Caco-2 (cell line): Measurements from ENCODE around the gene ABHD6. TPM values are rescaled to one million over a fixed set of nuclear protein-coding genes. Genes with fewer than 3 reads are reported as not detected.

Experiments used
- BruUV-seq: library from RNA; stranded (reverse); fragments of 400-500 nt; replicated peaks from 2 replicates; lab custom pipeline; 2021; lab: Mats Ljungman, UMichigan
- CTCF ChIA-PET: fragments of 300-600 bp; sonication (Branson Sonifier 250); formaldehyde crosslinking; loops from one replicate; lab custom pipeline; 2022; ENCODE audit warnings: antibody characterized with exemption; lab: Charles Lee
- POLR2A ChIA-PET: fragments of 300-600 bp; sonication (Branson Sonifier 250); formaldehyde crosslinking; loops from one replicate; lab custom pipeline; 2022; ENCODE audit warnings: antibody characterized with exemption; lab: Charles Lee
- DNase-seq, 2 experiments: peaks; one replicate each; pipeline versions ENCODE4 v3.0.0 to v3.0.0-alpha.2; 2020 to 2022
- H3K27me3 ChIP-seq: replicated peaks from 2 replicates; pipeline ENCODE4 v1.6.0; 2011; ENCODE audit warnings: low read length; ENCODE audit not compliant: control insufficient read depth, insufficient read depth
- H3K36me3 ChIP-seq: 2 replicates; pipeline ENCODE4 v1.5.1; 2011; ENCODE audit warnings: low read length; ENCODE audit not compliant: control insufficient read depth, insufficient read depth
- H3K4me1 ChIP-seq: fragments of 250-450 bp; sonication (Bioruptor Pico); 2 replicates; pipeline ENCODE4 v1.5.1; 2020; ENCODE audit warnings: mild to moderate bottlenecking
- H3K4me3 ChIP-seq: 2 replicates; pipeline ENCODE4 v1.5.1; 2011; ENCODE audit warnings: low read depth, mild to moderate bottlenecking, control low read depth, low read length
- H3K9me3 ChIP-seq: fragments of 250-450 bp; sonication (Bioruptor Pico); 2 replicates; pipeline ENCODE4 v1.5.1; 2020; ENCODE audit warnings: mild to moderate bottlenecking, moderate library complexity
- H3K27ac Mint-ChIP-seq: one replicate; pipeline ENCODE4 v1.8.0; 2022; ENCODE audit warnings: mixed read lengths; ENCODE audit not compliant: unreplicated experiment
- H3K27me3 Mint-ChIP-seq: one replicate; pipeline ENCODE4 v1.8.0; 2022; ENCODE audit warnings: mixed read lengths; ENCODE audit not compliant: insufficient read depth, unreplicated experiment
- H3K36me3 Mint-ChIP-seq: one replicate; pipeline ENCODE4 v1.8.0; 2022; ENCODE audit warnings: mild to moderate bottlenecking, mixed read lengths; ENCODE audit not compliant: insufficient read depth, unreplicated experiment
- H3K4me1 Mint-ChIP-seq: one replicate; pipeline ENCODE4 v1.8.0; 2022; ENCODE audit warnings: low read depth, mixed read lengths; ENCODE audit not compliant: unreplicated experiment
- H3K4me3 Mint-ChIP-seq: one replicate; pipeline ENCODE4 v1.8.0; 2022; ENCODE audit warnings: mild to moderate bottlenecking, moderate library complexity, mixed read lengths; ENCODE audit not compliant: unreplicated experiment
- H3K9me3 Mint-ChIP-seq: one replicate; pipeline ENCODE4 v1.8.0; 2022; ENCODE audit warnings: mixed read lengths; ENCODE audit not compliant: unreplicated experiment
- CTCF ChIP-seq, 2 experiments: fragments of 200-600 bp in 1 of 2; IDR thresholded peaks; 1 replicate in 1 of 2; 2 replicates in 1 of 2; pipeline versions ENCODE4 v1.5.1 to v1.8.0; 2011 to 2022; ENCODE audit warnings: antibody characterized with exemption in 1 of 2, control low read depth in 1 of 2, inconsistent platforms in 1 of 2, low read depth in 1 of 2, low read length in 1 of 2, mild to moderate bottlenecking in 1 of 2, moderate library complexity in 1 of 2; ENCODE audit not compliant: insufficient read depth in 1 of 2, severe bottlenecking in 1 of 2, unreplicated experiment in 1 of 2
- intact Hi-C: fragments of 100-400 bp; cut with micrococcal nuclease; formaldehyde crosslinking; loops from one replicate; pipeline ENCODE4 v1.10.0; 2022; ENCODE audit not compliant: unreplicated experiment
- total RNA-seq: library from RNA; stranded (reverse); gene quantifications from 2 replicates; pipeline ENCODE4 v1.2.3, GENCODE V29; 2022

Gene ABHD6
- total RNA-seq, 1 experiment from 2014 or later: 16.1 TPM

- DNase-seq: no peak
- H3K4me3 ChIP-seq: no peak overlapping the region
- H3K9me3 ChIP-seq: no peaks in the 10 kb centered on the region
- H3K4me3 Mint-ChIP-seq: no peak overlapping the region
- no TSS peak for BruUV-seq
- peaks cover 7% of the 10 kb centered on the region for H3K4me1 ChIP-seq
- H3K27me3 Mint-ChIP-seq: no peaks in the 10 kb centered on the region
- H3K36me3 Mint-ChIP-seq: no peaks in the 10 kb centered on the region
- H3K36me3 ChIP-seq: no peaks in the 10 kb centered on the region
- no peak overlapping the region for H3K27ac Mint-ChIP-seq
- POLR2A ChIA-PET: no interaction called here
- no peaks in the 10 kb centered on the region for H3K9me3 Mint-ChIP-seq
- H3K27me3 ChIP-seq: no peaks in the 10 kb centered on the region
- peaks cover 21% of the 10 kb centered on the region for H3K4me1 Mint-ChIP-seq
- CTCF ChIA-PET: no interaction called here
- intact Hi-C loops: no loop called here
- no peak for TF ChIP-seq CTCF (IDR thresholded peaks at IDR 0.05; ENCODE audit: insufficient read depth in 1 of 2, low read depth in 1 of 2, low read length in 1 of 2, severe bottlenecking in 1 of 2, unreplicated experiment in 1 of 2)
Measured at GRCh38 chr3:58209933-58210332, 27.7 kb upstream of the ABHD6 start.

GRCh38 chr3:58210761-58211460 is 26.7 kb upstream of the ABHD6 start, which contains the start of gene DNASE1L3:
Gene DNASE1L3 (minus strand): TSS chr3:58210972. CDS start chr3:58210906, 66 bp downstream.
- DNase-seq: no peak
- no TSS peak for BruUV-seq
- H3K4me3 Mint-ChIP-seq: no peak within 1 kb of the TSS

More at GRCh38 chr3:58210761-58211460, 26.7 kb upstream of the ABHD6 start, which contains the start of gene DNASE1L3:
- ChIA-PET POLR2A (no interaction called here), CTCF (no interaction called here)
- Mint-ChIP-seq H3K27ac (no peak within 1 kb of the TSS), H3K27me3 (no peaks in the 10 kb centered on the region), H3K9me3 (no peaks in the 10 kb centered on the region), H3K4me1 (peaks cover 23% of the 10 kb centered on the region), H3K36me3 (no peaks in the 10 kb centered on the region)
- H3K4me1 ChIP-seq: peaks cover 11% of the 10 kb centered on the region
- H3K4me3 ChIP-seq: no peak within 1 kb of the TSS
- H3K9me3 ChIP-seq: no peaks in the 10 kb centered on the region
- intact Hi-C loops: no loop called here
- no peaks in the 10 kb centered on the region for H3K27me3 ChIP-seq
- no peaks in the 10 kb centered on the region for H3K36me3 ChIP-seq
- no peak for TF ChIP-seq CTCF (IDR thresholded peaks at IDR 0.05; ENCODE audit: insufficient read depth in 1 of 2, low read depth in 1 of 2, low read length in 1 of 2, severe bottlenecking in 1 of 2, unreplicated experiment in 1 of 2)
